Adrenal gland (tissue), 12 donors: ENCODE results near the gene E2F8. TPM values are rescaled to one million over a fixed set of nuclear protein-coding genes. Genes with fewer than 3 reads are reported as not detected.

ENCODE experiments used
- DNase-seq, 7 donors: peaks; one replicate each; pipeline ENCODE4 v3.0.0-alpha.2; 2019 to 2020
- H3K27ac ChIP-seq, 5 donors: fragments of 200-600 bp; sonication (generic) in 4 of 5; 1 replicate in 3 of 5; 2 replicates in 2 of 5; pipeline versions ENCODE4 v1.5.1 to v1.8.0; 2016 to 2020; ENCODE audit warnings: mild to moderate bottlenecking in 1 of 5
- H3K27me3 ChIP-seq: fragments of 200-600 bp; 2 replicates; pipeline ENCODE4 v1.8.0; 2021
- H3K36me3 ChIP-seq, 2 donors: fragments of 200-600 bp; replicated peaks in 1 of 2; 1 replicate in 1 of 2; 2 replicates in 1 of 2; pipeline versions ENCODE4 v1.5.1 to v1.8.0; 2018 to 2022
- H3K4me1 ChIP-seq, 2 donors: fragments of 200-600 bp; replicated peaks in 1 of 2; 1 replicate in 1 of 2; 2 replicates in 1 of 2; pipeline versions ENCODE4 v1.5.1 to v1.8.0; 2018 to 2021
- H3K4me3 ChIP-seq, 4 donors: fragments of 200-600 bp; sonication (generic) in 3 of 4; one replicate each; pipeline ENCODE4 v1.5.1; 2016 to 2018
- H3K9me3 ChIP-seq, 3 donors: fragments of 200-600 bp; sonication (generic) in 1 of 3; replicated peaks in 1 of 3; 1 replicate in 2 of 3; 2 replicates in 1 of 3; pipeline versions ENCODE4 v1.5.1 to v1.8.0; 2016 to 2021
- CTCF ChIP-seq, 6 experiments: fragments of 450-650 bp in 4 of 6; fragments of 200-600 bp in 2 of 6; sonication (generic) in 1 of 6; IDR thresholded peaks; 1 replicate in 5 of 6; 2 replicates in 1 of 6; pipeline versions ENCODE4 v1.5.1 to v1.8.0; 2016 to 2021; ENCODE audit warnings: antibody characterized with exemption in 6 of 6, mild to moderate bottlenecking in 2 of 6, moderate library complexity in 1 of 6
- POLR2A ChIP-seq, 2 donors: fragments of 450-650 bp; IDR thresholded peaks; one replicate each; pipeline ENCODE4 v1.6.1; 2017; ENCODE audit warnings: antibody characterized with exemption in 2 of 2, mild to moderate bottlenecking in 2 of 2, moderate library complexity in 1 of 2
- WGBS, 4 donors: extraction: QIAGEN DNeasy Blood & Tissue Kit in 2 of 4; methylation state at CpG; one replicate each; pipeline versions ENCODE4 v1.1.5 to v1.1.7; 2013 to 2017; 5-methylcytosine and 5-hydroxymethylcytosine counted together
- intact Hi-C, 2 donors: fragments of 100-400 bp; cut with DNase I; formaldehyde crosslinking; loops; one replicate each; pipeline versions ENCODE4 v1.14.1 to v1.15.0; 2022 to 2023
- polyA plus RNA-seq, 3 donors: library from polyadenylated mRNA; stranded (reverse); fragments of 200-250 nt in 2 of 3; fragments of 350-450 nt in 1 of 3; fragmentation: Illumina TruSeq in 1 of 3; extraction: RNeasy Lipid Tissue Mini Kit (QIAGEN cat#74804) in 1 of 3; gene quantifications; one replicate each; pipeline ENCODE4 v1.2.3, GENCODE V29; 2013 to 2014
- total RNA-seq, 9 donors: library from RNA; depleted of rRNA in 4 of 9; stranded (reverse); fragments of >200 nt in 4 of 9; fragments of 120-200 nt in 1 of 9; fragmentation: NEBNext Ultra II Directional in 1 of 9; extraction: Animal tissue kit (Norgen Biotek cat#: 25700) in 1 of 9; gene quantifications; one replicate each; pipeline versions ENCODE4 v1.1.0 to v1.2.4, GENCODE V29; 2013 to 2023
- donor health status: healthy with polysubstance abuse.
- donor health status: Bipolar disorder and iron deficiency.
- donor health status: DM: yes; HTN: yes; CAD: no.
- donor health status: DM: no; HTN: no; CAD: no.
- donor health status: DM: no; HTN: no; CAD: no.
- donor health status: DM: yes; HTN: yes; CAD: no.

E2F8 gene
- total and polyA plus RNA-seq, 12 donors = 0.07 to 4.4 (median 0.47) TPM; not detected in 2

GRCh38 chr11:19284881-19285280 lies 44.1 kb upstream of the E2F8 start:
- no peak overlapping the region for H3K27ac ChIP-seq
- no peaks in the 10 kb centered on the region for H3K9me3 ChIP-seq
- intact Hi-C loops = no loop called here
- H3K36me3 ChIP-seq = no peaks in the 10 kb centered on the region
- H3K27me3 ChIP-seq = no peaks in the 10 kb centered on the region
- H3K4me1 ChIP-seq = no peaks in the 10 kb centered on the region
- DNase-seq = no peak
- TF ChIP-seq CTCF (IDR thresholded peaks at IDR 0.05) (no peak), POLR2A (IDR thresholded peaks at IDR 0.05) (no peak)
- 75 to 84% (median 82%) methylated on average over 3 of the region's 3 CpGs for WGBS, 4 donors
- H3K4me3 ChIP-seq = no peak overlapping the region

DNA sequence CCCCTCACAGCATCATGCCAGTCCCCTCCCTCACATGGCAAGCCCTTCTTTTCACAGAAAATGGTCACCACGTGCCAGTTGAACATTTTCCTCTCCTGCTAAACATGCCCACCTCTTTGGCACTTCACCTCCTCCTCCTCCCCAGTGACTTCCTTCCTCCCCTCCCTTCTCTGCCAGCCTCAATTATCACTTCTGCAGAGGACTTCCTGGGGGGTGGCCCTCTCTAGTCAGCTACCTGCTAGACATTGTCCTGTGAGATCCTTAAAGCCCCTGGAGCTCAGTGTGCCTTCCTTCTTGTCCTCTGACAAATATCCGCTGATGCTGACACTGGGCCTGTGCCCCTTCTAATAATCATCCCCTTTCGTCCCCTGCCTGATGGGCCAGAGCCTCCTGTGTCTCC lies 43.2 kb upstream of the E2F8 start:
- Histone ChIP-seq H3K4me1 (no peaks in the 10 kb centered on the region), H3K9me3 (no peaks in the 10 kb centered on the region), H3K4me3 (no peak overlapping the region), H3K27me3 (no peaks in the 10 kb centered on the region), H3K36me3 (no peaks in the 10 kb centered on the region), H3K27ac (no peak overlapping the region)
- WGBS, 4 donors = 63 to 91% (median 73%) methylated on average over 3 of the region's 3 CpGs
- DNase-seq = no peak
- TF ChIP-seq POLR2A (IDR thresholded peaks at IDR 0.05) (no peak), CTCF (IDR thresholded peaks at IDR 0.05) (no peak)
- intact Hi-C loops = no loop called here

- Histone ChIP-seq H3K27ac (no peak overlapping the region), H3K4me1 (no peaks in the 10 kb centered on the region), H3K36me3 (no peaks in the 10 kb centered on the region), H3K27me3 (no peaks in the 10 kb centered on the region), H3K4me3 (no peak overlapping the region), H3K9me3 (no peaks in the 10 kb centered on the region)
- TF ChIP-seq POLR2A (IDR thresholded peaks at IDR 0.05) (no peak), CTCF (IDR thresholded peaks at IDR 0.05) (no peak)
- DNase-seq = no peak
- intact Hi-C loops = no loop called here
- WGBS, 4 donors = 61 to 79% (median 65%) methylated on average over 2 of the region's 2 CpGs
Measured at GRCh38 chr11:19281555-19281954, 40.8 kb upstream of the E2F8 start.

DNA sequence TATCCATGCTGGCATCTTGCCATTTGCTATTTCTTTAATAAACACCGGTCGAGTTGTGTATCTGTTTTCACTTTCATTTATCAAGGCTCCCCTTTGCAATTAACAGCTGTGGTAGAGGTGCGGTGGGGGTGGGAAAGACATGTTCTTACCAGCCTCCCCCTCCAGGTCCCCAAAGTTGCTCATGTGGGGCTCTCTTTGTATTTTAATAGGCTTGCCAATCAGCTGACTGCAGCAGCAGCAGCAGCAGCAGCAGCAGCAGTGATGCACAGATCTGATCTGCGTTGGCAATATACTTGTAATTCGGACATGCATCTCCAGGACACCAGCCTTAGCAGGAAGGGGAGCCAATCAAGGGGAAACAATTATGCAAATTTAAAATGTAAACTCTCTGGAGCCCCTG lies 40.3 kb upstream of the E2F8 start:
- Histone ChIP-seq H3K9me3 (no peaks in the 10 kb centered on the region), H3K4me1 (no peaks in the 10 kb centered on the region), H3K4me3 (no peak overlapping the region), H3K36me3 (no peaks in the 10 kb centered on the region), H3K27me3 (no peaks in the 10 kb centered on the region), H3K27ac (no peak overlapping the region)
- intact Hi-C loops = no loop called here
- TF ChIP-seq CTCF (IDR thresholded peaks at IDR 0.05) (no peak), POLR2A (IDR thresholded peaks at IDR 0.05) (no peak)
- DNase-seq = peak in 1 of 7 donors; percentile 5
- WGBS, 4 donors = 38 to 54% (median 42%) methylated on average over 5 of the region's 5 CpGs
